ENCODE measurements around the gene MRPL19.

The MRPL19 gene

GRCh38 chr2:75646583-75647425 is at the start of gene MRPL19:
Gene MRPL19 (plus strand): TSS chr2:75646783. CDS start chr2:75646808, 25 bp downstream.
- TF ChIP-seq, protein P1, sequence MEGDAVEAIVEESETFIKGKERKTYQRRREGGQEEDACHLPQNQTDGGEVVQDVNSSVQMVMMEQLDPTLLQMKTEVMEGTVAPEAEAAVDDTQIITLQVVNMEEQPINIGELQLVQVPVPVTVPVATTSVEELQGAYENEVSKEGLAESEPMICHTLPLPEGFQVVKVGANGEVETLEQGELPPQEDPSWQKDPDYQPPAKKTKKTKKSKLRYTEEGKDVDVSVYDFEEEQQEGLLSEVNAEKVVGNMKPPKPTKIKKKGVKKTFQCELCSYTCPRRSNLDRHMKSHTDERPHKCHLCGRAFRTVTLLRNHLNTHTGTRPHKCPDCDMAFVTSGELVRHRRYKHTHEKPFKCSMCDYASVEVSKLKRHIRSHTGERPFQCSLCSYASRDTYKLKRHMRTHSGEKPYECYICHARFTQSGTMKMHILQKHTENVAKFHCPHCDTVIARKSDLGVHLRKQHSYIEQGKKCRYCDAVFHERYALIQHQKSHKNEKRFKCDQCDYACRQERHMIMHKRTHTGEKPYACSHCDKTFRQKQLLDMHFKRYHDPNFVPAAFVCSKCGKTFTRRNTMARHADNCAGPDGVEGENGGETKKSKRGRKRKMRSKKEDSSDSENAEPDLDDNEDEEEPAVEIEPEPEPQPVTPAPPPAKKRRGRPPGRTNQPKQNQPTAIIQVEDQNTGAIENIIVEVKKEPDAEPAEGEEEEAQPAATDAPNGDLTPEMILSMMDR (conservative IDR thresholded peaks at IDR 0.05; ENCODE audit: low read depth, low read length), result no peak
- Histone ChIP-seq H3K9ac (peak within 1 kb of the TSS; percentile 99), H4K20me1 (ENCODE audit: insufficient read depth) (no peaks in the 10 kb centered on the region), H3K36me3 (ENCODE audit: insufficient read depth) (no peaks in the 10 kb centered on the region), H3K4me1 (ENCODE audit: low read depth, poor library complexity, severe bottlenecking) (peaks cover 17% of the 10 kb centered on the region), H2AFZ (ENCODE audit: low read depth) (peak within 1 kb of the TSS; percentile 99), H3K79me2 (ENCODE audit: insufficient read depth, low read depth) (peaks cover 32% of the 10 kb centered on the region), H3K27me3 (ENCODE audit: insufficient read depth, low read depth) (no peaks in the 10 kb centered on the region), H3K4me3 (IDR thresholded peaks at IDR 0.05; ENCODE audit: insufficient read depth, low read depth, low read length) (peak within 1 kb of the TSS; percentile 94), H3K4me2 (peak within 1 kb of the TSS; percentile 98), H3K27ac (peak within 1 kb of the TSS; percentile 85)

DNA sequence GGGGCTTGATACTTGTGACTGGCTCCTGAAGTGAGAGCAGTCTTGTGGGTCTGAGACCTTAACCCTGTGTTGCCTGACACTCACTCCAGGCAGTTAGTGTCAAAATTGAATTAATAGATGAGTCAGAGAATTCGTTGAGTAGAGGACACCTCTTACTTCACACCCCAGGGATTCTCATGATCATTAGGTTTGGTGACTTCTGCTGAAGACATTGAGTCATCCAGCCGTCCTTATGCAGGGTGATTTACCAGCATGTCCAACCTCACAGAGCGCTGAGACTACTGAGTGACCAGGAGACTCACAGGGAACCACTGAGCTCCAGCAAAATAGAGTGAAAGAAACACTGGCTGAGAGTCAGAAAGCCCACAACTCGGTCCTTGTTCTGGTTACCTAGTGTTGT is 49.8 kb upstream of the MRPL19 start:
- Histone ChIP-seq H3K4me3 (IDR thresholded peaks at IDR 0.05; ENCODE audit: insufficient read depth, low read depth, low read length) (no peak overlapping the region), H2AFZ (ENCODE audit: low read depth) (no peak overlapping the region), H3K9ac (no peak overlapping the region), H3K4me1 (ENCODE audit: low read depth, poor library complexity, severe bottlenecking) (no peaks in the 10 kb centered on the region), H3K27me3 (ENCODE audit: insufficient read depth, low read depth) (no peaks in the 10 kb centered on the region), H3K27ac (no peak overlapping the region), H3K79me2 (ENCODE audit: insufficient read depth, low read depth) (no peaks in the 10 kb centered on the region), H3K36me3 (ENCODE audit: insufficient read depth) (no peaks in the 10 kb centered on the region), H3K4me2 (no peak overlapping the region), H4K20me1 (ENCODE audit: insufficient read depth) (no peaks in the 10 kb centered on the region)
- TF ChIP-seq, protein P1 (conservative IDR thresholded peaks at IDR 0.05; ENCODE audit: low read depth, low read length), result no peak

- Histone ChIP-seq H3K4me1 (ENCODE audit: low read depth, poor library complexity, severe bottlenecking) (no peaks in the 10 kb centered on the region), H3K27me3 (ENCODE audit: insufficient read depth, low read depth) (no peaks in the 10 kb centered on the region), H3K27ac (no peak overlapping the region), H3K79me2 (ENCODE audit: insufficient read depth, low read depth) (no peaks in the 10 kb centered on the region), H3K36me3 (ENCODE audit: insufficient read depth) (no peaks in the 10 kb centered on the region), H4K20me1 (ENCODE audit: insufficient read depth) (no peaks in the 10 kb centered on the region), H3K4me3 (IDR thresholded peaks at IDR 0.05; ENCODE audit: insufficient read depth, low read depth, low read length) (no peak overlapping the region), H3K4me2 (no peak overlapping the region), H2AFZ (ENCODE audit: low read depth) (no peak overlapping the region), H3K9ac (no peak overlapping the region)
- TF ChIP-seq, protein P1 (conservative IDR thresholded peaks at IDR 0.05; ENCODE audit: low read depth, low read length), result no peak
These were observed 48.6 kb upstream of the MRPL19 start for GRCh38 chr2:75597949-75598348.

- Histone ChIP-seq H3K4me1 (ENCODE audit: low read depth, poor library complexity, severe bottlenecking) (no peaks in the 10 kb centered on the region), H2AFZ (ENCODE audit: low read depth) (no peak overlapping the region)
These were observed 47.9 kb upstream of the MRPL19 start for GRCh38 chr2:75598589-75599155.

More at GRCh38 chr2:75598589-75599155, 47.9 kb upstream of the MRPL19 start:
- Histone ChIP-seq H3K4me3 (IDR thresholded peaks at IDR 0.05; ENCODE audit: insufficient read depth, low read depth, low read length) (no peak overlapping the region), H3K4me2 (no peak overlapping the region), H3K27me3 (ENCODE audit: insufficient read depth, low read depth) (no peaks in the 10 kb centered on the region), H3K79me2 (ENCODE audit: insufficient read depth, low read depth) (no peaks in the 10 kb centered on the region), H3K27ac (no peak overlapping the region), H3K36me3 (ENCODE audit: insufficient read depth) (no peaks in the 10 kb centered on the region), H3K9ac (no peak overlapping the region), H4K20me1 (ENCODE audit: insufficient read depth) (no peaks in the 10 kb centered on the region)
- TF ChIP-seq, protein P1 (conservative IDR thresholded peaks at IDR 0.05; ENCODE audit: low read depth, low read length), result no peak
